Measurements from ENCODE around the gene SLC16A5. TPM values are rescaled to one million over a fixed set of nuclear protein-coding genes. Genes with fewer than 3 reads are reported as not detected.
A peak's percentile ranks its signal among the peaks of the same experiment; 100 is the strongest.

The SLC16A5 gene
- total and polyA plus RNA-seq, 7 donors, result 1.2 to 10.7 (median 5.6) TPM

DNA sequence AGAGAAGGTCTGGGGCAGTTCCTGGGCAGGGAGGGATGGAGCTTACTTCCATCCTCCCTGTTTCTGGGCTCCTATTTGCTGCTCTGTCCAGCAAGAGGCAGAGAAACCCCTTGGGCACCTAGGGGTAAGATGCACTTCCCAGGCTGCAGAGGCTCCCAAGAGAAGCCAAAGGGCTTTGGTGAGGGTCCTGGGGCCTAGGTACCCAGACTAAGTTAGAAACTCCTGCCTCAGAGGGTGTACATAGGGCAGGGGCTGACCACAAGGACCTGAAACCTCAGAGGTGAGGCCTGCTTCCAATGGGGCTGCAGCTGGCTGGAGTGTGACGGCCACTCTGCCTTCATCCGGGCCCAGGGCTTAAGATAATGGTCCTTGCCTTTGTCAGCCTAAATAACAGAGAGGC lies 20.4 kb downstream of the SLC16A5 start:
- peaks cover 0 to 12% of the 10 kb centered on the region in 2 donors for H3K36me3 ChIP-seq (ENCODE audit: insufficient read depth in 1 of 2, low read depth in 1 of 2)
- H3K27me3 ChIP-seq (ENCODE audit: insufficient read depth in 3 of 3, low read length in 2 of 3), result no peaks in the 10 kb centered on the region
- 68 to 82% (median 75%) methylated on average over 2 of the region's 2 CpGs for WGBS, 3 donors
- H3K27ac ChIP-seq, result no peak overlapping the region
- intact Hi-C loops (cut with DNase I), result loop anchor here in 1 of 2 donors (10.0 kb wide), 1 partner anchor 143 kb away; no protein-coding TSS in a partner anchor
- H3K9me3 ChIP-seq, result no peaks in the 10 kb centered on the region
- no peak overlapping the region for H3K4me3 ChIP-seq
- DNase-seq, result no peak
- peaks cover 3% of the 10 kb centered on the region for H3K4me1 ChIP-seq
- TF ChIP-seq, protein P1, sequence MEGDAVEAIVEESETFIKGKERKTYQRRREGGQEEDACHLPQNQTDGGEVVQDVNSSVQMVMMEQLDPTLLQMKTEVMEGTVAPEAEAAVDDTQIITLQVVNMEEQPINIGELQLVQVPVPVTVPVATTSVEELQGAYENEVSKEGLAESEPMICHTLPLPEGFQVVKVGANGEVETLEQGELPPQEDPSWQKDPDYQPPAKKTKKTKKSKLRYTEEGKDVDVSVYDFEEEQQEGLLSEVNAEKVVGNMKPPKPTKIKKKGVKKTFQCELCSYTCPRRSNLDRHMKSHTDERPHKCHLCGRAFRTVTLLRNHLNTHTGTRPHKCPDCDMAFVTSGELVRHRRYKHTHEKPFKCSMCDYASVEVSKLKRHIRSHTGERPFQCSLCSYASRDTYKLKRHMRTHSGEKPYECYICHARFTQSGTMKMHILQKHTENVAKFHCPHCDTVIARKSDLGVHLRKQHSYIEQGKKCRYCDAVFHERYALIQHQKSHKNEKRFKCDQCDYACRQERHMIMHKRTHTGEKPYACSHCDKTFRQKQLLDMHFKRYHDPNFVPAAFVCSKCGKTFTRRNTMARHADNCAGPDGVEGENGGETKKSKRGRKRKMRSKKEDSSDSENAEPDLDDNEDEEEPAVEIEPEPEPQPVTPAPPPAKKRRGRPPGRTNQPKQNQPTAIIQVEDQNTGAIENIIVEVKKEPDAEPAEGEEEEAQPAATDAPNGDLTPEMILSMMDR (IDR thresholded peaks at IDR 0.05), result no peak
- ATAC-seq, result no peak

DNA sequence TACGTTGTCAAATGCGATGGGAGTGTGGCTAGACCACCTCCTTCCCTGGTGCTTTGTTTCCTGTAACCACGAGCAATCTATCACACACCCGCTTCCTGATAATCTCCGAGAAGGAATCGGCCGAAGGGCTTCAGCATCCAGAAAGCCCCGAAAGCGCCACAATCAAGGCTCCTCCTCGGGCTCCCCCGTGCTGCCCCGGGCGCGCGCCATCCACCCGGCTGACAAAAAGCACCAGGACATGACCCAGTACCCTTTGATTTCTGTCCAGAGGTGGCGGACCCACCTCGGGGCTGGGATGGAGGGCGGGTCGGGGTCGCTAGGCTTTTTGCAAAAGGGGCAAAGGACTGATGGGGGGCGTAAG lies 21.3 kb downstream of the SLC16A5 start:
- peak overlapping the region; percentile 88 for H3K4me3 ChIP-seq
- H3K27ac ChIP-seq, result no peak overlapping the region
- peak in 1 of 4 donors; percentile 1 for ATAC-seq
- 14 to 20% (median 17%) methylated on average over 21 to 22 of the region's 22 CpGs for WGBS, 3 donors
- no peak for DNase-seq
- H3K27me3 ChIP-seq (ENCODE audit: insufficient read depth in 3 of 3, low read length in 2 of 3), result no peaks in the 10 kb centered on the region
- H3K9me3 ChIP-seq, result no peaks in the 10 kb centered on the region
- intact Hi-C loops (cut with DNase I), result loop anchor here in 1 of 2 donors (10.0 kb wide), 1 partner anchor 144 kb away; no protein-coding TSS in a partner anchor
- peaks cover 0 to 9% of the 10 kb centered on the region in 2 donors for H3K36me3 ChIP-seq (ENCODE audit: insufficient read depth in 1 of 2, low read depth in 1 of 2)
- peaks cover 7% of the 10 kb centered on the region for H3K4me1 ChIP-seq
- TF ChIP-seq, protein P1 (IDR thresholded peaks at IDR 0.05), result no peak

DNA sequence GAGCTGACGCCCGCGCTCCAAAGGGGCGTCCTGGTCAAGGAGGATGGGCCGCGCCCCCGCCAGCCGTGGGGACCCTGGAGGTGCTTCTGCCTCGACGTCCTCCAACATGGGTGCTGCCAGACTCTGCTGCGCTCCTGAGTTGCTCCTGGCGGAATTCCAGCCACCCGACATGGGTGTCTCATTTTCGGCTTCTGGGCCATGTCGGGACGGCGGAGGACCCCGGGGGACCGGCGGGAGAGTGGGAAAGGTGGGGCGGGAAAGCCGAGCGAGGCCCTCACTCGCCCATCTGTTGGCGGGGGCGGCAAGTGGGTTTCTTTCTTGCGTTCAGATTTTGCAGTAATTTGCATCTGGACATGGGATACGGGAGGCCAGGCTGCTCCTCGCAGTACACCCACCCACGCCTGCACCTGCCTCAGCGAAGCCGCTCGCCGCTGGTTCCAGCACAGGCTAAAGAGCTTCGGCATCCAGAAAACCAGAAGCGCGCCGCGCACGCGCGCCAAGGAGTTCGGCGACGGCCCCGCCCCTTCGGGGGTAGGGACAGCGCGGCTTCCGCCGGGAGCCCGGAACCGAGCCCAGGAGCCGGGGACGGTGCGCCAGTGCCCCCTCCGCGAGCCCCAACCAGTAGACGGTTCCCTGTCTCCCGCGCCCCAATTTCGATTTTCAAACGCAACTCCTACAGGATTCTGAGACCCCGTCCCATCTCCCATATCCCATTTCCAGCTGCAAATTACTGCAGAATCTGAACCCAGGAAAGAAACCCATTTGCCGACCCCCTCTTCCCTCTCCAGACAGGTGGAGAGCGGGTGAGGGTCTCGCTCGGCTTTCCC lies 21.9 kb downstream of the SLC16A5 start, which contains the start of gene ARMC7:
Gene ARMC7 (plus strand): TSS at position 563 of the 827 bp plus-strand sequence. CDS start 320 bp downstream, outside the sequence.
- 1% methylated on average over 40 to 68 of the region's 68 CpGs for WGBS, 3 donors
- H3K27ac ChIP-seq, result peak within 1 kb of the TSS; percentile 74
- intact Hi-C loops (cut with DNase I), result loop anchor here (5.0 to 10.0 kb wide), 3 partner anchors 68 to 145 kb away; no protein-coding TSS in a partner anchor

DNA sequence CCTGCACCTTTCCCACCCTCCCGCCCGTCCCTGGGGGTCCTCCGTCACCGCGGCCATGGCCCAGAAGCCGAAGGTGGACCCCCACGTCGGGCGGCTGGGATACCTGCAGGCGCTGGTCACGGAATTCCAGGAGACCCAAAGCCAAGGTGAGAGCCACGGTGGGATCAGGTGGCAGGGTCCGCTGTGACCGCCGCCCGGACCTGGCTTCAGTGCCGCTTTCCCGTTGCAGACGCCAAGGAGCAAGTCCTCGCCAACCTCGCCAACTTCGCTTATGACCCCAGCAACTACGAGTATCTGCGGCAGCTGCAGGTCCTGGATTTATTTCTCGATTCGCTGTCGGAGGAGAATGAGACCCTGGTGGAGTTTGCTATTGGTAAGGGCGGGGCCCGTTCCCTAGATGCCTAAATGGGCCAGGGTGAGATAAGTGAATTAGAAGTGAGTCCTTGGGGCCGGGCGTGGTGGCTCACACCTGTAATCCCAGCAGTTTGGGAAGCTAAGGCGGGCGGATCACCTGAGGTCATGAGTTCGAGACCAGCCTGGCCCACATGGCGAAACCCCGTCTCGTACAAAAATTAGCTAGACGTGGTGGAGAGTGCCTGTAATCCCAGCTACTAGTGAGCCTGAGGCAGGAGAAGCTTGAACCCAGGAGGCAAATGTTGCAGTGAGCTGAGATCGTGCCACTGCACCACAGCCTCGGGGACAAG lies 22.6 kb downstream of the SLC16A5 start:
- peak overlapping the region; percentile 74 for H3K27ac ChIP-seq
- TF ChIP-seq, protein P1 (IDR thresholded peaks at IDR 0.05), result no peak
- H3K36me3 ChIP-seq (ENCODE audit: insufficient read depth in 1 of 2, low read depth in 1 of 2), result no peaks in the 10 kb centered on the region
- WGBS, 3 donors, result 23 to 25% (median 24%) methylated on average over 39 to 40 of the region's 40 CpGs
- peaks cover 7% of the 10 kb centered on the region for H3K4me1 ChIP-seq
- ATAC-seq, result peak in 3 of 4 donors; percentile 6 to 25 (median 9)
- peak in 1 of 2 donors; percentile 58 for DNase-seq
- intact Hi-C loops (cut with DNase I), result loop anchor here in 1 of 2 donors (5.0 kb wide), 2 partner anchors 67 to 92 kb away; no protein-coding TSS in a partner anchor
- no peaks in the 10 kb centered on the region for H3K9me3 ChIP-seq
- peak overlapping the region; percentile 88 for H3K4me3 ChIP-seq
- H3K27me3 ChIP-seq (ENCODE audit: insufficient read depth in 3 of 3, low read length in 2 of 3), result no peaks in the 10 kb centered on the region

More for the DNA sequence above, 21.9 kb downstream of the SLC16A5 start, which contains the start of gene ARMC7:
- TF ChIP-seq, protein P1 (IDR thresholded peaks at IDR 0.05), result no peak
- Histone ChIP-seq H3K27me3 (ENCODE audit: insufficient read depth in 3 of 3, low read length in 2 of 3) (no peaks in the 10 kb centered on the region), H3K4me1 (peaks cover 7% of the 10 kb centered on the region), H3K4me3 (peak within 1 kb of the TSS; percentile 88), H3K36me3 (ENCODE audit: insufficient read depth in 1 of 2, low read depth in 1 of 2) (peaks cover 0 to 4% of the 10 kb centered on the region in 2 donors), H3K9me3 (no peaks in the 10 kb centered on the region)
- DNase-seq, result peak; percentile 88 to 96
- peak; percentile 86 to 90 (median 88) for ATAC-seq
